GM19099 (cell line): ENCODE measurements around the gene GAREM2.

Experiments used
- POLR2A ChIP-seq: IDR thresholded peaks from 3 replicates; pipeline ENCODE4 v1.6.1; 2011; ENCODE audit warnings: low read depth; ENCODE audit not compliant: insufficient read length; ENCODE audit errors: extremely low read depth

The GAREM2 gene

DNA sequence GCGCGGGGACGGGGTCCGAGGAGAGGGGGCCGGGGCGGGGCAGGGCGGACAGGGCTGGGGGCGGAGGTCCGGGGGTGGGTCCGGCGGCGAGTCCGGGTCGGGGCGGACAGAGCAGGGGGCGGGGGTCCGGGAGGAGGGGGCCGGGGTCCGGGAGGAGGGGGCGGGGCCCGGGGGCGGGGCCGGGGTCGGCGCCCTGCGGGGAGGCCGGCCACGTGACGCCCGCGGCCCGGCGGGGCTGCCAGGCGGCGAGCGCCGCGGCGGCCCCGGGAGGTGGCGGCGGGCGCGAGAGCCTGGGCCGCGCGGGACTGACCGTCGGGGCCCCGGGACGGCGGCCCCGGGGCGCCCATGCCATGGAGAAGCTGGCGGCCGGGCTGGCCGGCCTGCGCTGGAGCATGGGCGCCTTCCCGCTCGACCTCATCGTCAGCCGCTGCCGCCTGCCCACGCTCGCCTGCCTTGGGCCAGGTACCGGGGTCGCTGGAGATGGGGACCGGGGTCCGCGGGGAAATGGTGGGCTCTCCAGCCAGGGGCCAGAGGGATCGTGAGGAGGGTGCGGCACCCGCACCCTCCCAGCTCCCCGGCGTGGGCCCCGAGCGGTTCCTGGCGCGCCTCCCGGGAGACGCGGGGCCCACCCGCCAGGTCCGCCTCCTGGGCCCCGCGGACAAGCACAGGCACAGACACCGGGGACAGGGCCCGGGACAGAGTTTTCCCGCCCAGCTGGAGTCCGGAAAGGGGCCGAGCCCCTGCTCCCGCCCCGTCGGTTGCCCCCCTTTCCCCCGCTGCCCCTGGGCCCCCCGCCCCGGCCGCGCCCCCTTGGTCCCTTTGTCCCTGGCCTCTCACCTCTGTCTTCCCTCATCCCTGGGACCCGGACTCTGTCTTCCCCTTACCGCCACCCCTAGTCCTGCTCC lies at the start of gene GAREM2:
GAREM2 (plus strand) TSS at position 218 of the 905 bp plus-strand sequence; CDS start at position 351, 133 bp downstream.
- no peak for TF ChIP-seq POLR2A

DNA sequence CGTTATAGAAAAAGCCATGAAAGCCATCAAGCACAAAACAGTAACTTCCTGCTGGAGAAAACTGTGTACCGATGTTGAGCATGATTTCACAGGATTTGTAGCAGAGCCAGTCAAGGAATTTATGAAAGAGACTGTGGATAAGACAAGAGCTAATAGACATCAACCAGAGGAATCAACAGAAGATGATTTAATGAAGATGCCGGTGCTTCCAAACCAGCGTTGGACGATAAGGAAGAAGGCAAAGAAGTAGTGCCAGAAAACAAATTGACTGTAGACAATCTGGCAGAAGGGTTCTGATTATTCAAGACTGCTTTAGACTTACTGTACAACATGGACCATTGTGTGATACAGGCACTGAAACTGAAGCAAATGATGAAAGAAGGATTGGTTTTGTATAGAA lies 49.5 kb upstream of the GAREM2 start:
- TF ChIP-seq POLR2A = no peak

DNA sequence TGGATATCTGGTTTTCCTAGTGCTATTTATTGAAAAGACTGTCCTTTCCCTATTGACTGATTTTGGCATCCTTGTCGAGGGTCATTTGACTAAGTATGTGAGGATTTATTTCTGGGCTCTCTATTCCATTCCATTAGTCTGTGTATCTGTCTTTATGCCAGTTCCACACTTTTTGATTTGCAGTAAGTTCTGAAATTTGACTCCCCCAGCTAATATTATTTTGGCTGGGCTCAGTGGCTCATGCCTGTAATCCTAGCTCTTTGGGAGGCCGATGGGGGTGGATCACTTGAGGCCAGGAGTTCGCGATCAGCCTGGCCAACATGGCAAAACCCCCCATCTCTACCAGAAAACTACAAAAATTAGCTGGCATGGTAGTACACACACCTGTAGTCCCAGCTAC lies 46.8 kb upstream of the GAREM2 start:
- no peak for TF ChIP-seq POLR2A

DNA sequence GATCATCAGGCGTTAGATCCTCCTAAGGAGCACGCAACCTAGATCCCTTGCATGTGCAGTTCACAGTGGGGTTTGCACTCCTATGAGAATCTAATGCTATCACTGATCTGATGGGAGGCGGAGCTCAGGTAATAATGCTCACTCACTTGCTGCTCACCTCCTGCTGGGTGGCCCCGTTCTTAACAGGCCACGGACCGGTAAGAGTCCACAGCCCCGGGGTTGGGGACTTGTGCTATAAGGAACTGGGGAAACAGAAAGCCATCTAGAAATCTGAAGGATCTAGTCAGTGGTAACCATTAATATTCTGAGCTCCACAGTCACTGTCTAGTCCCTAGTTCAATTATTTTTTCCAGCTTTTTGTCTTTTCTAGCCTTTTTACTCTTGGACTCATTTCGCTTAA lies 44.7 kb upstream of the GAREM2 start:
- no peak for TF ChIP-seq POLR2A

DNA sequence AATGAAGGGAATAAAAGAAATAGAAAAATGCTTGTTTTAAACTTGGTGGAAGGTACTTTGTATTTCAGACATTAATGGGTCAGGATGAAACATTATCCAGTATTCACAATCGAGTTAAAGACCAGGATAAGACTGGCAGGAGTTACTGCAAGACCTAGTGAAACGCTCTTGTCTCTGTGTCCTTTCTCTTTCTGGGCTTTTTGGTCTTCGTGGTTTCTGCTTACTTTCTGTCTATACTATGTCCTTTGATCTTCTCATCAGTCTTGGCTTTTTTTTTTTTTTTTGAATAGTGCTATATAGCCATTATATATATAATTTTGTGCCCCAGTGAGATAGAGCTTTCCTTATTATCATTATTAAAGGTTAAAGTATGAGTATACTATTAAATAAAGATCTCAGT lies 42.1 kb upstream of the GAREM2 start:
- no peak for TF ChIP-seq POLR2A

DNA sequence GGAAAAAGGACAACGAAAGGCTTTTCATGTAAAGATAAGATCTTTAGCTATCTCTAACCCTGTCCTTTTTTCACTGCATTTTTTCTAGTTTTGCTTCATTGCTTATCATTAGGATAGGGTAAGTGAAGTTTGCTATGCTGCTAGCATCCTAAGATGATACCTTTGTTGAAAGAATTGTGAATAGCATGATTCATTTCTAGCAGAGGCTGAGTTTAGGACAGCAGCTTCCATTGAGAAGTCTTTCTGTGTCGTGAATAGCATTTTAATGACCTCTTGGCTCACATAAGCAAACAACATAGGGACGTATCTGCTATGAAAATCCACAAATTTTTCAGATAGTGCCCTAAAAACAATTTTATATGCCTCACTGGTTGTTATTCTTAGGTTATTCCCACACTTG lies 36.4 kb upstream of the GAREM2 start:
- TF ChIP-seq POLR2A = no peak

DNA sequence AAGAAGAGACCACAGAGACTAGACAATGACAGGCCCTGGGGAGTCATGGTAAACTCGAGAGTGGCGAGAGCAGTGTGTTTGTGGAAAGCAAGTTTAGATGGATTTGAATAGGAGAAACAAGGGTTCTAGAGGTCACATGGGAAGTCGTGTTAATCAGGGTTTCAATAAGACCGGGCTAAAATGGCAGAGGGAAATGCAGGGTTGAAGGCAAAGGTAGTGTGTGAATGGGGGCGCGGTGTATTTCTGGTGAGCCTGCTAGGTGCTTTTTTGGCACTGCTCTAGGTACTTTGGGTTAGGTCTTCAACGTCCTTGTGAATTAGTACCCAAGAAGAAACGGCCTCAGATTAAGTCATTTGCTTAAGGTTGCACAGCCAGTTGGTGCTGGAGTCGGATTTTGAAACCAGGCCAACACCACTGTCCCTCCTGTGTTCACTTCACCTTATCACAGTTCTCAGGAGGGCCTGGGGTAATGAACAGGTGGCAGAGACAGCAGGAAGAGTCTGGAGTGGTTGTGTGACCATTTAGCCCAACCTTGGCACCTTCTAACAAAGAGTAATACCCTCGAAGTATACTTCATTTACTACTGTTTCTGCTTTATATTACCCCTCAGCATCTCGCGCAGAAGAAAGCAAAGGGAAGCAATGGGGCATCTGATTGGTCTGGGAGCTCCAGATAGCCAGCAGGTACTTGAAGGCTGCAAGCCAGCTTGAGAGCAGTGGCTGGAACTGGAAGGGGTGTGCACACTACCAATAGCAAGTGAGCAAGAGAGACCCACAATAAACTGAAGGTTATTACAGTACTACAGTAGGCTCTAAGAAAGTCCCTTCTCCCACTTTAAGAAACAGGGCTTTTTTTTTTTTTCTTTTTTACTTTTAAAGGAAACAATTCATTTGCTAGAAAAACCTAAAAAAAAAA lies 33.4 kb upstream of the GAREM2 start:
- TF ChIP-seq POLR2A = no peak

DNA sequence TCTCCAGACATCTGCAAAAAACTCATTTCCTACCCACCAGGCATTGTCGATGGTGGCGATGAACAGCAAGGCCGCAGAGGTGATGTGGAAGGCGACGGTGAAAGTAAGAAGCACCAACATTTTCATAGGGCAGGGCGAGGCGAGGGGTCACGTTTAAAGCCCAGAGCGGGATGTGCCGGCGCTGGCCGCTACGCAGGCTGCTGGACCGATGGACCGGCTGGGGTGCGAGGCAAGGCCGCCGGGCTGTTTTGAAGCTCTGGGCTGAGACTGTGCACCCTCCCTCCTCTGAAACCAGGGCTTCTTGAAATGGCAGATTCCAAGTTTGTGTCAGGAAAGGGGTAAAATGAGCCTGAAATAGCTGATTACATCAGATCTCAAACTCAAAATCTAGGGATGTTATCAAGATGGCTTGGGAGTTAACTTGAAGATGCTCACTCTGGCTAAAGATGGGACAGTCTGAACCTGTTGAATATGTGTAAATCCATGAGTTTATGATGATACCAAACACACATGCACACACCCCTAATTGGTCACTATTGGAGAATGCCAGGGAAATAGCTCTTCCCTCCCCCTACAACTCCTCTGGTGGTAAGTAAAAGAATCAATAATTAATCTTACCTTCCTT lies 31.6 kb upstream of the GAREM2 start:
- no peak for TF ChIP-seq POLR2A

DNA sequence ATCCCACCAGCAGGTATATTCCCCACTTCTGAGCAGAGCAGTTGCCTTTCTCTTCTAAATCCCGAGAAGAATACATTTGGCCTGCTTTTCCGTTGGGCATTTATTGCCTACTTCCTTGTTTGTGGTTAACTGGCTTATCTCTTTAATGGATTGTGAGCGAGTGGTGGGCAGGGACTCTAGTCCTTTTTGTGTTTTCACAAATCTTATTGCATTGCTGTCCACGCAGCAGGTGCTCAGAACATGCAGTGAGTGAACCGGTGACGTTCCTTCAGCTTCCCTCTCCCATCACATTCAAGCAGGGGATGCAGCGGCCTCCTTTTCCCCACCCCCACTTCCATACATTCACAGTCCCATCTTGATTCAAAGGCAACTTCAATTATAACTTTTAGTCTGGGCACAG lies 28.9 kb upstream of the GAREM2 start:
- no peak for TF ChIP-seq POLR2A

DNA sequence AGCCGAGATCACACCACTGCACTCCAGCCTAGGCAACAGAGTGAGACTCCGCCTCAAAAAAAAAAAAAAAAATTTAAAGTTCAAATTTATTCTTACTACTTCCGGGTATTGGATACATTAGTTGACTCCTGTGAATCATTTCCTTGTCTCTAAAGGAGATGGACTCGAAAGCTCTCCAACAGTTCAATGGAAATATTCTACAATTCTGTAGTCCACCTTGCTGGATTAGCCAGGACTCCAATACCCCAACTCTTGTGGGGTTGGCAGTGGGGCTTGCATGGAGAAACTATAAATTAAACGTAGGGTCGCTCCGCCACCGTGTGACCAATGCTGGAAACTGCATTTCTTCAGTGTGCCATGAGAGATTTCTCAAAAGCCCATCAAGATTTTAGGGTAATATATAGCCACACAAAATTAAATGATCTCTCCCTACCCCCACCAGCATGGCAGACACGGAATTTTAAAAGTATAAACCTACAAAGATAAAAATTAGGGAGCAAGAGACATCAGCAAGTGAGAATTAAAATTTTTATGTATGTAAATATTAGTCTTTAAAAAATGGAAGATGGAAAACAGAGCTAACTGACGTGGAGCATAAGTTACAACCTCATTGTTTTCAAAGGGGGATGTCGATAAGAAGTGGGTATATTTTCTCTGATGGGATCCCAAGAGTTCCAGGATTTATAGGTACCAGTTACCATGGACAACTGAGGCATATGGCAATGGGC lies 27.8 kb upstream of the GAREM2 start:
- TF ChIP-seq POLR2A = no peak

DNA sequence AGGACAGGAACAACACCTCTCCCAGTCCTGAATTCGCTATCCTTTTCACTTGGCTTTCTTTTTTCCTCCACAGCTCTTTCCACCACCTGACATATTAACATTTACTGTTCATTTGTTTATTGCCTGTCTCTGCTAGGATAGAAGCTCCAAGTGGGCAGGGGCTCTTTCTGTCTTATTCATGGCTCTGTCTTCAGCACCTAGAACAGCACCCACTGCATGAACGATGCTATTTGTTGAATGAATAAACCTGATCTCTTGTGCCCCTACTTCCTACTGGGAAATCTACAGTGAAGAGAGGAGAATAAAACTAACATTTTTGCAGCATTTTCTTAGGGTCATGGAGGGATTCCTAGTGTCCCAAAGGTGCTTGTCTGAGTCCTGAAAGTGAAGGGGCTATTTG lies 24.4 kb upstream of the GAREM2 start:
- no peak for TF ChIP-seq POLR2A

DNA sequence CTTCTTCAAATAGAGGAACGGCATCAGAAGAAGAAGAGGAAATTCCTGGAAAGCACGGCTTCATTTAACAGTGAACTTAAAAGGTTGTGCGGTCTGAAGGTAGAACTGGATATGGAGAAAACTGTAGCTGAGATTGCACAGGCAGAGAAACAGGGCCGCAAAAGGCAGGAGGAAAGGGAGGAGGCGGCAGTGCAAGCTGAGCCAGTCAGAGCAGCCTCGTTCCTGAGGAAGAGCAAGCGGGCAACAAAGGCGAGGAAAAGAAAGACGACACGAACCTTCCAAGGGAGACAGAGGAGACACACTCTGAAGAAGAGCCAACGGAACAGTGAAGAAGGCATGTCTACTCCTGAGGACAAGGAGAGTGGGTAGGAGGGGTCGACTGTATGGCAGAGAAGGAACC lies 22.6 kb upstream of the GAREM2 start:
- no peak for TF ChIP-seq POLR2A

DNA sequence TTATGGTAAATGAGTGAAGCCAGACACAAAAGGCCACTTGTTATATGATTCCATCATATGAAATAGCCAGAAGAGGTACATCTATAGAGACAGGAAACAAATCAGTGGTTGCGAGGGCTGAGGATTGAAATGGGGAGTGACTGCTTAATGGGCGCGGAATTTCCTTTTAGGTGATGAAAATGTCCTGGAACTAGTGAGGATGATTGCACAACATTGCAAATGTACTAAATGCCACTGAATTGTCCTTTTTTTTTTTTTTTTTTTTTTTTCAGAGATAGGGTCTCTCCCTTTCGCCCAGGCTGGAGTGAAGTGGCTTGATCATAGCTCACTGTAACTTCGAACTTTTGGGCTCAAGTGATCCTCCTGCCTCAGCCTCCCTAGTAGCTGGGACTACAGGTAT lies 15.3 kb upstream of the GAREM2 start:
- no peak for TF ChIP-seq POLR2A

DNA sequence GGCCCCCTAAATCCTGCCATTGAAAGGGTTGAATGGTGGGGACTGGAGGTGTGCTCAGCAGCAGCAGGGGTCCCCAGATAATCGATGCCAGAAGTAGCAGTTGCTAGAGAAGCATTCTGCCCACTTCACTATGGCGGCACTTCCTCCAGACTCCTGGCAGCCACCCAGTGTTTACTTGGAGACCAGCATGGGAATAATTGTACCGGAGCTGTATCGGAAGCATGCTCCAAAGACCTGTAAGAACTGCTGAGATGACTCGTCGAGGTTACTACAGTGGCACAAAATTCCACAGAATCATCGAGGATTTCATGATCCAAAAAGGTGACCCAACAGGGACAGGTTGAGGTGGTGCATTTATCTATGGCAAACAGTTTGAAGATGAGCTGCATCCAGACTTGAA lies 11.0 kb upstream of the GAREM2 start:
- TF ChIP-seq POLR2A = no peak

DNA sequence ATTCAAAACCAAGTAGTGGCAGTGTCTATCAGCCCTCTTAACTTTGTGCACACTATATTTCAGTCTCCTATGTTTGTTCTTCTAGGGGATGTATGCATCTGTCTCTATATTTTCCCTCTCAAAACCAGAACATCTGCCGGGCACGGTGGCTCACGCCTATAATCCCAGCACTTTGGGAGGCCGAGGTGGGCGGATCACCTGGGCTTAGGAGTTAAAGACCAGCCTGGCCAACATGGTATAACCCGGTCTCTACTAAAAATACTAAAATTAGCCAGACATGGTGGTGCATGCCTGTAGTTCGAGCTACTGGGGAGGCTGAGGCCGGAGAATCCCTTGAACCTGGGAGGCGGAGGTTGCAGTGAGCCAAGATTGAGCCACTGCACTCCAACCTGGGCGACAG lies 9.9 kb upstream of the GAREM2 start:
- no peak for TF ChIP-seq POLR2A
